Measurements from ENCODE around the gene NMUR2. TPM values are rescaled to one million over a fixed set of nuclear protein-coding genes. Genes with fewer than 3 reads are reported as not detected.

The NMUR2 gene
- total and polyA plus RNA-seq, 11 donors = 0.22 TPM; not detected in 10

- Histone ChIP-seq H3K27me3 (no peaks in the 10 kb centered on the region), H3K36me3 (no peaks in the 10 kb centered on the region)
Observed at GRCh38 chr5:152367554-152367953, 37.5 kb downstream of the NMUR2 start.

GRCh38 chr5:152366716-152367115 is 38.4 kb downstream of the NMUR2 start:
- Histone ChIP-seq H3K4me1 (no peaks in the 10 kb centered on the region), H3K27me3 (no peaks in the 10 kb centered on the region), H3K9me3 (peaks cover 0 to 6% (median 0%) of the 10 kb centered on the region in 12 donors), H3K36me3 (no peaks in the 10 kb centered on the region), H3K4me3 (no peak overlapping the region), H3K27ac (no peak overlapping the region)
- DNase-seq (no peak), ATAC-seq (no peak)
- 51 to 57% (median 53%) methylated on average over 1 of the region's 1 CpG for WGBS, 4 donors
- intact Hi-C loops (cut with DNase I) = loop anchor here in 1 of 10 donors (10.0 kb wide), 1 partner anchor 138 kb away; no protein-coding TSS in a partner anchor
- TF ChIP-seq CTCF (IDR thresholded peaks at IDR 0.05) (no peak), POLR2A (IDR thresholded peaks at IDR 0.05) (no peak)

More at GRCh38 chr5:152367554-152367953, 37.5 kb downstream of the NMUR2 start:
- TF ChIP-seq CTCF (IDR thresholded peaks at IDR 0.05) = no peak
- no peak for TF ChIP-seq POLR2A (IDR thresholded peaks at IDR 0.05)
- ATAC-seq (no peak), DNase-seq (no peak)
- Histone ChIP-seq H3K4me3 (no peak overlapping the region), H3K9me3 (peaks cover 0 to 6% (median 0%) of the 10 kb centered on the region in 12 donors), H3K27ac (no peak overlapping the region), H3K4me1 (no peaks in the 10 kb centered on the region)
- WGBS, 4 donors = 47 to 56% (median 52%) methylated on average over 3 of the region's 3 CpGs
- intact Hi-C loops (cut with DNase I) = loop anchor here in 1 of 10 donors (10.0 kb wide), 1 partner anchor 137 kb away; no protein-coding TSS in a partner anchor

- Histone ChIP-seq H3K4me1 (no peaks in the 10 kb centered on the region), H3K36me3 (no peaks in the 10 kb centered on the region), H3K4me3 (no peak overlapping the region), H3K27ac (no peak overlapping the region), H3K27me3 (no peaks in the 10 kb centered on the region), H3K9me3 (peaks cover 0 to 6% (median 0%) of the 10 kb centered on the region in 12 donors)
- no peak for DNase-seq
- TF ChIP-seq CTCF (IDR thresholded peaks at IDR 0.05) (no peak), POLR2A (IDR thresholded peaks at IDR 0.05) (no peak)
- peak in 1 of 4 donors; percentile 63 for ATAC-seq
- intact Hi-C loops (cut with DNase I) = loop anchor here in 1 of 10 donors (10.0 kb wide), 1 partner anchor 140 kb away; no protein-coding TSS in a partner anchor
Observed at GRCh38 chr5:152364899-152365298, 40.2 kb downstream of the NMUR2 start.

- no peak overlapping the region for H3K27ac ChIP-seq
- H3K4me1 ChIP-seq = no peaks in the 10 kb centered on the region
- DNase-seq = no peak
- H3K4me3 ChIP-seq = no peak overlapping the region
- H3K9me3 ChIP-seq = peaks cover 0 to 6% (median 0%) of the 10 kb centered on the region in 12 donors
- intact Hi-C loops (cut with DNase I) = loop anchor here in 1 of 10 donors (10.0 kb wide), 1 partner anchor 141 kb away; no protein-coding TSS in a partner anchor
- no peaks in the 10 kb centered on the region for H3K27me3 ChIP-seq
- 43 to 54% (median 48%) methylated on average over 4 of the region's 4 CpGs for WGBS, 4 donors
- H3K36me3 ChIP-seq = no peaks in the 10 kb centered on the region
- no peak for TF ChIP-seq CTCF (IDR thresholded peaks at IDR 0.05)
- TF ChIP-seq POLR2A (IDR thresholded peaks at IDR 0.05) = no peak
- ATAC-seq = no peak
Observed at GRCh38 chr5:152364172-152364571, 40.9 kb downstream of the NMUR2 start.

All from heart left ventricle (tissue), 16 donors.